ENCODE results near the gene IL1R2.

The IL1R2 gene

GRCh38 chr2:101983486-101983885 is 8.3 kb upstream of the IL1R2 start:
- H3K27ac ChIP-seq (replicated peaks) = no peak overlapping the region
- H3K4me3 ChIP-seq (replicated peaks; ENCODE audit: insufficient read depth, low read length) = no peak overlapping the region
- no peak for DNase-seq (ENCODE audit: low read depth in 1 of 2, low spot score in 1 of 2)
- H3K27me3 ChIP-seq (ENCODE audit: insufficient read depth, poor library complexity, severe bottlenecking) = no peaks in the 10 kb centered on the region
- TF ChIP-seq SPI1 (IDR thresholded peaks at IDR 0.05; ENCODE audit: borderline replicate concordance, low read depth) (no peak), GABPA (IDR thresholded peaks at IDR 0.05; ENCODE audit: low read depth) (no peak), POLR2AphosphoS5 (IDR thresholded peaks at IDR 0.05; ENCODE audit: low read depth) (no peak), REST (IDR thresholded peaks at IDR 0.05; ENCODE audit: insufficient replicate concordance, low read depth) (no peak)
- TF ChIP-seq, protein P1, sequence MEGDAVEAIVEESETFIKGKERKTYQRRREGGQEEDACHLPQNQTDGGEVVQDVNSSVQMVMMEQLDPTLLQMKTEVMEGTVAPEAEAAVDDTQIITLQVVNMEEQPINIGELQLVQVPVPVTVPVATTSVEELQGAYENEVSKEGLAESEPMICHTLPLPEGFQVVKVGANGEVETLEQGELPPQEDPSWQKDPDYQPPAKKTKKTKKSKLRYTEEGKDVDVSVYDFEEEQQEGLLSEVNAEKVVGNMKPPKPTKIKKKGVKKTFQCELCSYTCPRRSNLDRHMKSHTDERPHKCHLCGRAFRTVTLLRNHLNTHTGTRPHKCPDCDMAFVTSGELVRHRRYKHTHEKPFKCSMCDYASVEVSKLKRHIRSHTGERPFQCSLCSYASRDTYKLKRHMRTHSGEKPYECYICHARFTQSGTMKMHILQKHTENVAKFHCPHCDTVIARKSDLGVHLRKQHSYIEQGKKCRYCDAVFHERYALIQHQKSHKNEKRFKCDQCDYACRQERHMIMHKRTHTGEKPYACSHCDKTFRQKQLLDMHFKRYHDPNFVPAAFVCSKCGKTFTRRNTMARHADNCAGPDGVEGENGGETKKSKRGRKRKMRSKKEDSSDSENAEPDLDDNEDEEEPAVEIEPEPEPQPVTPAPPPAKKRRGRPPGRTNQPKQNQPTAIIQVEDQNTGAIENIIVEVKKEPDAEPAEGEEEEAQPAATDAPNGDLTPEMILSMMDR (IDR thresholded peaks at IDR 0.05; ENCODE audit: insufficient read depth, low read length) = no peak

DNA sequence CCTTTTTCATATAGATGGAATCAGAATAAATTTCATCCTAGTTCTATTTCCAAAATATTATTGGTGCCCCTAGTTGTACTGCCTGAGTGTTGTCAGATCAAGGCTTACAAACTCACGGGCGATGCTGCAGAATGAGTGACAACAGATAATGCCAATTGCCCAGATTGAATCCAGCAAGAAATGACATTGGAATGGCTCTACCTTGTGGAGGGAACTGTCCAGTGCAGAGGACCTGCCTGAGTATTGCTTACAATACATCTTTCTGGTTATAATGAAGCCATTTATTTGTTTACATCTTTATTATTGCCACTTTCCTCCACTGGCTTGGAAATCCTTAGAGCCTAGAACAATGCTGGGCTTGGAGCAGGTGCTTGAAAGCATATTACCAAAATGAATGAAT is 7.8 kb upstream of the IL1R2 start:
- Histone ChIP-seq H3K27ac (replicated peaks) (no peak overlapping the region), H3K4me3 (replicated peaks; ENCODE audit: insufficient read depth, low read length) (no peak overlapping the region), H3K27me3 (ENCODE audit: insufficient read depth, poor library complexity, severe bottlenecking) (no peaks in the 10 kb centered on the region)
- DNase-seq (ENCODE audit: low read depth in 1 of 2, low spot score in 1 of 2) = no peak
- no peak for TF ChIP-seq REST (IDR thresholded peaks at IDR 0.05; ENCODE audit: insufficient replicate concordance, low read depth)
- TF ChIP-seq POLR2AphosphoS5 (IDR thresholded peaks at IDR 0.05; ENCODE audit: low read depth) = no peak
- TF ChIP-seq, protein P1 (IDR thresholded peaks at IDR 0.05; ENCODE audit: insufficient read depth, low read length) = peak; percentile 29
- TF ChIP-seq GABPA (IDR thresholded peaks at IDR 0.05; ENCODE audit: low read depth) = no peak
- TF ChIP-seq SPI1 (IDR thresholded peaks at IDR 0.05; ENCODE audit: borderline replicate concordance, low read depth) = no peak

GRCh38 chr2:101984656-101985055 is 7.1 kb upstream of the IL1R2 start:
- DNase-seq (ENCODE audit: low read depth in 1 of 2, low spot score in 1 of 2) = no peak
- Histone ChIP-seq H3K27ac (replicated peaks) (no peak overlapping the region), H3K4me3 (replicated peaks; ENCODE audit: insufficient read depth, low read length) (no peak overlapping the region), H3K27me3 (ENCODE audit: insufficient read depth, poor library complexity, severe bottlenecking) (no peaks in the 10 kb centered on the region)
- TF ChIP-seq SPI1 (IDR thresholded peaks at IDR 0.05; ENCODE audit: borderline replicate concordance, low read depth) (no peak), GABPA (IDR thresholded peaks at IDR 0.05; ENCODE audit: low read depth) (no peak), POLR2AphosphoS5 (IDR thresholded peaks at IDR 0.05; ENCODE audit: low read depth) (no peak), REST (IDR thresholded peaks at IDR 0.05; ENCODE audit: insufficient replicate concordance, low read depth) (no peak)
- TF ChIP-seq, protein P1 (IDR thresholded peaks at IDR 0.05; ENCODE audit: insufficient read depth, low read length) = no peak

All from HL-60 (cell line).